ENCODE results near the gene OSBPL2.

OSBPL2 gene

DNA sequence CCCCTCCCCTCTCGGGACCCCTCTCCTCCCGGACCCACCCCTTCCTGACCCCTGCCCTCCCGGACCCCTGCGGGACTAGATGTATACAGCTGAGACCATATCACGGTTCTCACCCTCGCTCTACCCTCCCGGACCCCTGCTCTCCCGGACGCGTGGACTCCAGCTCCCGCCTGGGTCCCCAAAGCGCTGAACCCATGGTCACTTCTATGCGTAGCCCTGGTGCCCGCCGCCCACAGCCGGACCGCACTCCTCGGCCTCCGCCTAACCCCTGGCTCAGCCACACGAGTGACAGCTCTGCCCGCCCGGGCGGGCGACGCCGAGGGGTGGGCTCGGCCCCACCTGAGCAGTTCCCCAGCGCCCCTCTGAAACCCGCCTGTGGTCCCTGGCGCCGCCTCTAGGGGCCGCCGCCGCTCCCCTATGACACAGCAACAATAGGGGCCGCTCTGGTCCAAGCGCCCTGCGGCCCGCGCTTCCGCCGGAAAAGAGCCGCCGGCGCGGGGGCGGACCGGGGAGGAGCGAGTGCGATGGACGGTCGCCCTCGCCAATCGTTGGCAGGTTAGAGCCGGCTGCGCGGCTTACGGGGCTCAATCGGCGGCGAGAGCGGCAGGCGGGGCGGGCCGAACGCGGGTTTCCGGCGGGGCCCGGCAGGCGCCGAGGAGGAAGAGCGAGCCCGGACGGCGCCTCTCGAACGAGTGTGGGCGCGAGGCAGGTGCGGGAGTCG, 64.2 kb downstream of the OSBPL2 start, which contains the start of gene ADRM1:
Gene ADRM1, plus strand, starts transcription at position 657 of the 721 bp plus-strand sequence. CDS start 572 bp downstream, outside the sequence.
- H3K79me1 ChIP-seq (ENCODE audit: low read length), result peaks cover 11% of the 10 kb centered on the region
- H3K27ac ChIP-seq (ENCODE audit: low read depth, low read length), result peak within 1 kb of the TSS; percentile 96
- H2BK12ac ChIP-seq (ENCODE audit: low read length), result peak within 1 kb of the TSS; percentile 12
- peaks cover 10 to 11% of the 10 kb centered on the region in 2 experiments for H3K4me1 ChIP-seq (ENCODE audit: control insufficient read depth in 1 of 2, insufficient read depth in 2 of 2, low read length in 2 of 2)
- peak within 1 kb of the TSS; percentile 67 for H2AFZ ChIP-seq (ENCODE audit: insufficient read depth, low read length, poor library complexity)
- H4K12ac ChIP-seq (ENCODE audit: low read depth, low read length), result peak within 1 kb of the TSS; percentile 76
- peak within 1 kb of the TSS; percentile 98 for H3K9ac ChIP-seq (ENCODE audit: low read length)
- peak within 1 kb of the TSS; percentile 97 for H2AK5ac ChIP-seq (ENCODE audit: low read length)
- peak within 1 kb of the TSS; percentile 97 for H3K4me3 ChIP-seq (ENCODE audit: low read depth, low read length)
- peaks cover 7% of the 10 kb centered on the region for H3K9me3 ChIP-seq (ENCODE audit: insufficient read depth, low read depth, low read length)
- H3K79me2 ChIP-seq (ENCODE audit: control insufficient read depth, insufficient read depth, low read length, poor library complexity), result peaks cover 27% of the 10 kb centered on the region
- WGBS (ENCODE audit: extremely low coverage, insufficient coverage, insufficient read length), result no CpG with 5 or more reads among the region's 81 CpGs
- peak within 1 kb of the TSS; percentile 87 for H3K14ac ChIP-seq (ENCODE audit: low read length)
- peak within 1 kb of the TSS; percentile 93 for H3K4me2 ChIP-seq (ENCODE audit: low read length)
- H4K91ac ChIP-seq (ENCODE audit: low read depth, low read length), result peak within 1 kb of the TSS; percentile 90
- H4K8ac ChIP-seq (ENCODE audit: low read depth, low read length), result peak within 1 kb of the TSS; percentile 90
- H3K18ac ChIP-seq (ENCODE audit: low read length), result peak within 1 kb of the TSS; percentile 90
- peaks cover 43 to 45% of the 10 kb centered on the region in 2 experiments for H3K36me3 ChIP-seq (ENCODE audit: control insufficient read depth in 1 of 2, insufficient read depth in 2 of 2, low read length in 2 of 2)
- H3K27me3 ChIP-seq (ENCODE audit: insufficient read depth, low read length), result no peaks in the 10 kb centered on the region
- H3K23ac ChIP-seq (ENCODE audit: low read length), result no peak within 1 kb of the TSS
- peak within 1 kb of the TSS; percentile 87 for H2BK5ac ChIP-seq (ENCODE audit: low read depth, low read length, poor library complexity)
- peak; percentile 98 to 99 for DNase-seq
- H2BK120ac ChIP-seq (ENCODE audit: insufficient read depth, low read length, poor library complexity), result peak within 1 kb of the TSS; percentile 87
- H3K4ac ChIP-seq (ENCODE audit: low read depth, low read length), result peak within 1 kb of the TSS; percentile 99

DNA sequence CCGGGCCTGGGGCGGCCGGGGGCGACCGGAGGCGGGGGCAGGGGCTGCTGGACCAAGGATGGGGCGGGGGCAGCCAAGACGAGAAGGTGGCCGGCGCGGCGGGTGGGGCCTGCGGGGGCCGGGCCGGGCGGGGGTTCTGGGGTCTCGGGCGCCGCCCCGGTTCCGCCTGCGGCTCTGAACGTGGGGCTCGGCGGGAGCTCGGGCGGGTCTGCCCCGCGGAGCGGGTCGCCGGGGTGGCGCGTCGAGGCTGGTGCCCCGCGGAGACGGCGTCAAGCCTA, 64.7 kb downstream of the OSBPL2 start:
- peak overlapping the region; percentile 58 for H4K91ac ChIP-seq (ENCODE audit: low read depth, low read length)
- H3K27me3 ChIP-seq (ENCODE audit: insufficient read depth, low read length), result no peaks in the 10 kb centered on the region
- no peak overlapping the region for H2AFZ ChIP-seq (ENCODE audit: insufficient read depth, low read length, poor library complexity)
- H3K18ac ChIP-seq (ENCODE audit: low read length), result peak overlapping the region; percentile 90
- peak overlapping the region; percentile 97 for H3K4me3 ChIP-seq (ENCODE audit: low read depth, low read length)
- H4K12ac ChIP-seq (ENCODE audit: low read depth, low read length), result peak overlapping the region; percentile 76
- peaks cover 27% of the 10 kb centered on the region for H3K79me2 ChIP-seq (ENCODE audit: control insufficient read depth, insufficient read depth, low read length, poor library complexity)
- DNase-seq, result no peak
- H3K36me3 ChIP-seq (ENCODE audit: control insufficient read depth in 1 of 2, insufficient read depth in 2 of 2, low read length in 2 of 2), result peaks cover 44 to 50% of the 10 kb centered on the region in 2 experiments
- H3K79me1 ChIP-seq (ENCODE audit: low read length), result peaks cover 11% of the 10 kb centered on the region
- H3K9ac ChIP-seq (ENCODE audit: low read length), result peak overlapping the region; percentile 98
- no peak overlapping the region for H3K23ac ChIP-seq (ENCODE audit: low read length)
- peak overlapping the region; percentile 34 for H2BK120ac ChIP-seq (ENCODE audit: insufficient read depth, low read length, poor library complexity)
- peak overlapping the region; percentile 36 for H2BK5ac ChIP-seq (ENCODE audit: low read depth, low read length, poor library complexity)
- peak overlapping the region; percentile 85 for H4K8ac ChIP-seq (ENCODE audit: low read depth, low read length)
- H3K4me1 ChIP-seq (ENCODE audit: control insufficient read depth in 1 of 2, insufficient read depth in 2 of 2, low read length in 2 of 2), result peaks cover 6 to 9% of the 10 kb centered on the region in 2 experiments
- no peak overlapping the region for H2BK12ac ChIP-seq (ENCODE audit: low read length)
- H3K14ac ChIP-seq (ENCODE audit: low read length), result peak overlapping the region; percentile 85
- peak overlapping the region; percentile 15 for H3K27ac ChIP-seq (ENCODE audit: low read depth, low read length)
- WGBS (ENCODE audit: extremely low coverage, insufficient coverage, insufficient read length), result no CpG with 5 or more reads among the region's 39 CpGs
- peaks cover 7% of the 10 kb centered on the region for H3K9me3 ChIP-seq (ENCODE audit: insufficient read depth, low read depth, low read length)
- peak overlapping the region; percentile 68 for H3K4me2 ChIP-seq (ENCODE audit: low read length)
- H2AK5ac ChIP-seq (ENCODE audit: low read length), result peak overlapping the region; percentile 97
- H3K4ac ChIP-seq (ENCODE audit: low read depth, low read length), result peak overlapping the region; percentile 99

DNA sequence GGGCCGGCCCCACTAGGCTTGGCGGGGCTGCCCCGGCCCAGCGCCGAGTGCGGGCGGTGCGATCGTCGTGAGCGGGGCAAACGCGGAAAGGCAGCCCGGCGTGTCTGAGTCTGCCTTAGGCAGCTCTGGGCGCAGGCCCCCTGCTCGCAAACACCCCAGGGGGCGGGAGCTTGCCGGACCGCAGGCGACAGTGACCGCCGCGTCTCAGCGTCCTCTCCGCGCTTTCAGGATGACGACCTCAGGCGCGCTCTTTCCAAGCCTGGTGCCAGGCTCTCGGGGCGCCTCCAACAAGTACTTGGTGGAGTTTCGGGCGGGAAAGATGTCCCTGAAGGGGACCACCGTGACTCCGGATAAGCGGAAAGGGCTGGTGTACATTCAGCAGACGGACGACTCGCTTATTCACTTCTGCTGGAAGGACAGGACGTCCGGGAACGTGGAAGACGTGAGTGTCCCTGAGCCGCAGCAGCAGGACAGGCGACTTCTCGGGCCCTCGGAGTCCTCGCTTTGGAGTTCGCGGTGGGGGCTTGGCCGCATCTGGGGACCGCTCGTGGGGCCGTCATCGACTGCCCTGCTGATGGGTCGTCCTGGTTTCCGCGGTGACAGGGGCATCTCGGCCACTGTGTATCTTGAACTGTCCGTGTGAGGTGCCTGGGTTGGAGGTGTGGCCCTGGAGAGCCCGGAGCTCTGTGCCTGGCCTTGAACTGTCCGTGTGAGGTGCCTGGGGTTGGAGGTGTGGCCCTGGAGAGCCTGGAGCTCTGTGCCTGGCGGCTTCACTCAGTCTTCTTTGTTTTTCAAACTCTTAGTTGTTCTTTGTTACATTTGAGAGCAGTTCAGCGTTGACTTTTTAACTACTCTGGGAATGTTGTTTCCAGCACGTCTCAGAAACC, 65.3 kb downstream of the OSBPL2 start:
- peaks cover 27% of the 10 kb centered on the region for H3K79me2 ChIP-seq (ENCODE audit: control insufficient read depth, insufficient read depth, low read length, poor library complexity)
- no CpG with 5 or more reads among the region's 66 CpGs for WGBS (ENCODE audit: extremely low coverage, insufficient coverage, insufficient read length)
- H3K23ac ChIP-seq (ENCODE audit: low read length), result no peak overlapping the region
- peak overlapping the region; percentile 85 for H3K14ac ChIP-seq (ENCODE audit: low read length)
- peak overlapping the region; percentile 76 for H4K12ac ChIP-seq (ENCODE audit: low read depth, low read length)
- H3K9ac ChIP-seq (ENCODE audit: low read length), result peak overlapping the region; percentile 98
- no peak overlapping the region for H2BK12ac ChIP-seq (ENCODE audit: low read length)
- peaks cover 49 to 53% of the 10 kb centered on the region in 2 experiments for H3K36me3 ChIP-seq (ENCODE audit: control insufficient read depth in 1 of 2, insufficient read depth in 2 of 2, low read length in 2 of 2)
- peak overlapping the region; percentile 85 for H4K8ac ChIP-seq (ENCODE audit: low read depth, low read length)
- DNase-seq, result peak; percentile 44 to 56
- H2AFZ ChIP-seq (ENCODE audit: insufficient read depth, low read length, poor library complexity), result peak overlapping the region; percentile 67
- peak overlapping the region; percentile 68 for H3K4me2 ChIP-seq (ENCODE audit: low read length)
- H3K27me3 ChIP-seq (ENCODE audit: insufficient read depth, low read length), result no peaks in the 10 kb centered on the region
- peaks cover 11% of the 10 kb centered on the region for H3K79me1 ChIP-seq (ENCODE audit: low read length)
- H2BK120ac ChIP-seq (ENCODE audit: insufficient read depth, low read length, poor library complexity), result peak overlapping the region; percentile 34
- peak overlapping the region; percentile 99 for H3K4ac ChIP-seq (ENCODE audit: low read depth, low read length)
- peaks cover 7% of the 10 kb centered on the region for H3K9me3 ChIP-seq (ENCODE audit: insufficient read depth, low read depth, low read length)
- peak overlapping the region; percentile 15 for H3K27ac ChIP-seq (ENCODE audit: low read depth, low read length)
- peak overlapping the region; percentile 36 for H2BK5ac ChIP-seq (ENCODE audit: low read depth, low read length, poor library complexity)
- H4K91ac ChIP-seq (ENCODE audit: low read depth, low read length), result peak overlapping the region; percentile 58
- H2AK5ac ChIP-seq (ENCODE audit: low read length), result peak overlapping the region; percentile 97
- peak overlapping the region; percentile 90 for H3K18ac ChIP-seq (ENCODE audit: low read length)
- H3K4me1 ChIP-seq (ENCODE audit: control insufficient read depth in 1 of 2, insufficient read depth in 2 of 2, low read length in 2 of 2), result peaks cover 6 to 9% of the 10 kb centered on the region in 2 experiments
- H3K4me3 ChIP-seq (ENCODE audit: low read depth, low read length), result peak overlapping the region; percentile 97

DNA sequence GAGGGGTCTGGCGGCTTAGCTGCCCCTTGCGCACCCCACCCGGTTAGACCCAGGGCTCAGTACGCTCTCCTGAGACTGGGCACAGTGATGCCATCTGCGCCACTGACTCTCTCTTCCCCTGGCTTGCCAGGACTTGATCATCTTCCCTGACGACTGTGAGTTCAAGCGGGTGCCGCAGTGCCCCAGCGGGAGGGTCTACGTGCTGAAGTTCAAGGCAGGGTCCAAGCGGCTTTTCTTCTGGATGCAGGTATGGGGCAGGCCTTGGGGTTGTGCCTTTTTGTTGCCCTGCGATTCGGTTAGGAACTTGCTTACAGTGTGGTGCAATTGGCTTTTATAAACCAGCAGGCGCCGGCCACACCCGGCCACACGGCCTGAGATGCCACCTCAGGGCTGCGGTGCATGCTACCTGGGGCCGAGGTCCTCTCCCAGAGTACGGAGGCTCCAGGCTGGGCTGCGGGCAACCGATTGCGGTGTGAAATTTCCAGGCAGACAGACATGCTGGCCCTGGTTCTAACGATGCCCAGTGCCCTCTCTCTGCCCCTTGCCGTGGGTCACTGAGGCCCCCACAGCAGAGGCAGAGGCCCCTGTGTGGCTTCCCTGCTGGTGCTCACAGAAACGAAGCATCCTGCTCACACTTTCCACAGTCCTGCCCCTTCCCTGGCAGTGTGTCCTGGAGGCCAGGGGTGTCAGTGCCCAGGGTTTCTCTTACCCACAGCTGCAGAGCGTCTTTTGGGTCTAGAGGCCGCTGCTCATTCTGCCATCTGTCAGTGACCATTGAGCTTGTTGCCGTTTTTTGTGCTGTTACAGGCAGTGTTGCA, 66.2 kb downstream of the OSBPL2 start:
- Histone ChIP-seq H4K8ac (ENCODE audit: low read depth, low read length) (no peak overlapping the region), H2BK12ac (ENCODE audit: low read length) (no peak overlapping the region), H2BK120ac (ENCODE audit: insufficient read depth, low read length, poor library complexity) (no peak overlapping the region), H2BK5ac (ENCODE audit: low read depth, low read length, poor library complexity) (no peak overlapping the region), H2AFZ (ENCODE audit: insufficient read depth, low read length, poor library complexity) (peak overlapping the region; percentile 19), H3K4me2 (ENCODE audit: low read length) (peak overlapping the region; percentile 68), H2AK5ac (ENCODE audit: low read length) (no peak overlapping the region), H3K27me3 (ENCODE audit: insufficient read depth, low read length) (no peaks in the 10 kb centered on the region), H3K36me3 (ENCODE audit: control insufficient read depth in 1 of 2, insufficient read depth in 2 of 2, low read length in 2 of 2) (peaks cover 53 to 56% of the 10 kb centered on the region in 2 experiments), H3K27ac (ENCODE audit: low read depth, low read length) (no peak overlapping the region), H3K18ac (ENCODE audit: low read length) (no peak overlapping the region), H3K4me1 (ENCODE audit: control insufficient read depth in 1 of 2, insufficient read depth in 2 of 2, low read length in 2 of 2) (peaks cover 6 to 9% of the 10 kb centered on the region in 2 experiments), H3K4ac (ENCODE audit: low read depth, low read length) (peak overlapping the region; percentile 93), H3K79me1 (ENCODE audit: low read length) (peaks cover 11% of the 10 kb centered on the region), H4K12ac (ENCODE audit: low read depth, low read length) (peak overlapping the region; percentile 8), H3K14ac (ENCODE audit: low read length) (no peak overlapping the region), H3K23ac (ENCODE audit: low read length) (no peak overlapping the region), H3K9ac (ENCODE audit: low read length) (peak overlapping the region; percentile 64), H3K4me3 (ENCODE audit: low read depth, low read length) (peak overlapping the region; percentile 63), H4K91ac (ENCODE audit: low read depth, low read length) (no peak overlapping the region), H3K79me2 (ENCODE audit: control insufficient read depth, insufficient read depth, low read length, poor library complexity) (peaks cover 27% of the 10 kb centered on the region), H3K9me3 (ENCODE audit: insufficient read depth, low read depth, low read length) (peaks cover 5% of the 10 kb centered on the region)
- no CpG with 5 or more reads among the region's 29 CpGs for WGBS (ENCODE audit: extremely low coverage, insufficient coverage, insufficient read length)
- peak in 1 of 2 donors; percentile 26 for DNase-seq

All from trophoblast cell (in vitro differentiated cells and primary cell).